Bronchial epithelial cell (primary cell): ENCODE results near the gene NELFE. TPM values are rescaled to one million over a fixed set of nuclear protein-coding genes. Genes with fewer than 3 reads are reported as not detected.

Experiments used
- total RNA-seq: library from RNA; depleted of rRNA; stranded (reverse); fragments of >200 nt; gene quantifications from 2 replicates; pipeline ENCODE4 v1.2.1, GENCODE V29; 2014

Gene NELFE
- total RNA-seq, 1 donor from 2014 or later, result 163 TPM

Other genes with a start within 250 kb of the NELFE start
- gene LY6G6D, start 243.6 kb downstream of the NELFE start, total RNA-seq, result not detected in 2 replicates
- 0.38 TPM in 1 of 2 replicates, not detected in the other for gene LY6G6C, start 237.2 kb downstream of the NELFE start, total RNA-seq
- under 0.01 TPM in 1 of 2 replicates, not detected in the other for gene MPIG6B, start 235.6 kb downstream of the NELFE start, total RNA-seq
- gene DDAH2, start 229.7 kb downstream of the NELFE start, total RNA-seq, result 14.5 and 19.5 TPM in 2 replicates
- 480 and 574 TPM in 2 replicates for gene CLIC1, start 222.4 kb downstream of the NELFE start, total RNA-seq
- gene MSH5, start 219.0 kb downstream of the NELFE start, total RNA-seq, result 3.4 and 4.0 TPM in 2 replicates
- gene SAPCD1, start 196.3 kb downstream of the NELFE start, total RNA-seq, result 1.3 TPM in 2 replicates
- 0.26 and 1.4 TPM in 2 replicates for gene VWA7, start 181.6 kb downstream of the NELFE start, total RNA-seq
- gene VARS1, start 163.2 kb downstream of the NELFE start, total RNA-seq, result 40.8 and 53.2 TPM in 2 replicates
- 28.9 and 29.2 TPM in 2 replicates for gene LSM2, start 152.0 kb downstream of the NELFE start, total RNA-seq
- gene HSPA1L, start 143.7 kb downstream of the NELFE start, total RNA-seq, result 0.53 and 1.4 TPM in 2 replicates
- gene HSPA1A, start 143.4 kb downstream of the NELFE start, total RNA-seq, result 50.3 and 55.3 TPM in 2 replicates
- 118 and 193 TPM in 2 replicates for gene HSPA1B, start 131.2 kb downstream of the NELFE start, total RNA-seq
- 65.8 and 70.3 TPM in 2 replicates for gene NEU1, start 96.2 kb downstream of the NELFE start, total RNA-seq
- gene SLC44A4, start 80.0 kb downstream of the NELFE start, total RNA-seq, result 1.8 and 10.5 TPM in 2 replicates
- gene EHMT2, start 61.3 kb downstream of the NELFE start, total RNA-seq, result 10.8 and 14.5 TPM in 2 replicates
- 0.64 and 1.3 TPM in 2 replicates for gene ZBTB12, start 56.9 kb downstream of the NELFE start, total RNA-seq
- 0.26 and 0.53 TPM in 2 replicates for gene C2, start 31.3 kb downstream of the NELFE start, total RNA-seq
- gene CFB, start 12.9 kb downstream of the NELFE start, total RNA-seq, result 2.4 and 2.6 TPM in 2 replicates
- gene SKIC2, start 204 bp upstream of the NELFE start, total RNA-seq, result 44.8 and 48.0 TPM in 2 replicates
- 8.4 and 12.2 TPM in 2 replicates for gene DXO, start 13.2 kb upstream of the NELFE start, total RNA-seq
- 1.2 and 1.8 TPM in 2 replicates for gene C4A, start 23.1 kb upstream of the NELFE start, total RNA-seq
- 1.6 and 2.6 TPM in 2 replicates for gene C4B, start 55.8 kb upstream of the NELFE start, total RNA-seq
- gene CYP21A2, start 79.4 kb upstream of the NELFE start, total RNA-seq, result under 0.01 TPM in 1 of 2 replicates, not detected in the other
- gene TNXB, start 150.4 kb upstream of the NELFE start, total RNA-seq, result 1.4 and 2.4 TPM in 2 replicates
- gene ATF6B, start 169.3 kb upstream of the NELFE start, total RNA-seq, result 8.7 and 11.1 TPM in 2 replicates
- gene FKBPL, start 171.3 kb upstream of the NELFE start, total RNA-seq, result 7.4 and 8.4 TPM in 2 replicates
- gene PRRT1, start 193.0 kb upstream of the NELFE start, total RNA-seq, result not detected in 2 replicates
- 5.8 and 38.5 TPM in 2 replicates for gene PPT2, start 195.2 kb upstream of the NELFE start, total RNA-seq
- gene EGFL8, start 205.6 kb upstream of the NELFE start, total RNA-seq, result 0.26 and 1.7 TPM in 2 replicates
- gene AGPAT1, start 217.1 kb upstream of the NELFE start, total RNA-seq, result 5.8 and 9.0 TPM in 2 replicates
- 29.2 and 50.5 TPM in 2 replicates for gene RNF5, start 219.4 kb upstream of the NELFE start, total RNA-seq
- gene AGER, start 225.3 kb upstream of the NELFE start, total RNA-seq, result 0.26 TPM in 2 replicates
- 16.3 and 19.3 TPM in 2 replicates for gene PBX2, start 231.2 kb upstream of the NELFE start, total RNA-seq
- gene GPSM3, start 233.7 kb upstream of the NELFE start, total RNA-seq, result 0.64 and 0.79 TPM in 2 replicates